ENCODE data around the gene ZIK1. TPM values are rescaled to one million over a fixed set of nuclear protein-coding genes. Genes with fewer than 3 reads are reported as not detected.
A peak's percentile ranks its signal among the peaks of the same experiment; 100 is the strongest.

Gene ZIK1
- total RNA-seq, 1 donor from 2014 or later = 7.6 TPM

DNA sequence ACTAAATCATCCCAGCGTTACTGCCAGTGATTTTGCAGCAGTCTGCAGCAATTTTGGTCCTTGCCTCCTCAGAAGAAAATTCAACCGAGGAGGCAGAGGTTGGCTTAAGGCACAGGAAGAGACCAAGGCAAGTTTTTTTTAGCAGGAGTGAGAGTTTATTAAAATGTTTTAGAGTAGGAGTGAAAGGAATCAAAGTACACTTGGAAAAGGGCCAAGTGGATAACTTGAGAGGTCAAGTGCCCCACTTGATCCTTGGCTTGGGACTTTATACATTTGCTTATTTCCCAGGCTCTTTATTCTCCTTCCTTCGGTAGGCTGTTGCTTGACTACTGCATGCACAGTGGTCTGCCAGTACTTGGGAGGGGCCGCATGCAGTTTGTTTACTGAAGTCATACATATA is 27.2 kb downstream of the ZIK1 start:
- DNase-seq (ENCODE audit: low spot score) = no peak

DNA sequence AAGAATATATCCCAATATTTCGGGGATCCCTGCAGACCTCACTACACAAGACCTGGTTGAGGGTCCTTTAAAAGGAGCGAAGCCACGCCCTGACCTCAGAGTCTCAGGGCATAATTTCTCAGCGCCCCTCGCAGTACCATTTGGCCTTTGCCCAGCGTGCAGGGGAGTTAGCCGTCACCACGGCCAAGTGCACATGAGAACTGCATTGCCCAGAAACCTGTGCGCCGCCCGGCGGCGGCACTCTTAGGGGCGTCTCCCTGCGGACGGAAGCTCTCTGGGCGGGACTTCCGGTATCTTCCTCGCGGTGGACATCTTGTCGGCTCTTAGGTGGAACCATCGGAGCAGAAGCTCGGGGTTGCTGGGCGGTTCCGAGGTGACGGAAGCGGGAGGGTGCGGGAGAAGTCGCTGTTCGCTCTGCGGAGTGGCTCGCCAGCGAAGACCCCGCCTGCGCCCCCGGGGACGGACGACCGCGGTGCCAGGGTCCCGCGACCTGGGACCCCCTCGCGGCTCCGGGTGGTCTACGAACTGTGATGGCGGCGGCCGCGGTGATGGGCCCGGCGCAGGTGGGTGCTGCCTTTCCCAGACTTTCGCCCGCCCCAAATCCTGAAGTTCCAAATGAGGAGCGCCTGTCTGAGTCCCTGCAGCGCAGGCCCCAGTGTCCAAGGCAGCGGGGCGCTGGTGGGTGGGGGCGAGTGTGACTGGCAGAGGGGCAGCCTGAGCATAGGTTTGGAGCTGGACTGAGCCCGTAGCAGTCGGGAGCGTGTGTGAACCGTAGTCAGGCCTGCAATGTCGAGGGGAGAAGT is 30.2 kb downstream of the ZIK1 start, which contains the start of gene ZNF134:
TSS of gene ZNF134 (plus strand) at position 302 of the 803 bp plus-strand sequence. CDS start 5,227 bp downstream, outside the sequence.
- DNase-seq (ENCODE audit: low spot score) = peak; percentile 92

DNA sequence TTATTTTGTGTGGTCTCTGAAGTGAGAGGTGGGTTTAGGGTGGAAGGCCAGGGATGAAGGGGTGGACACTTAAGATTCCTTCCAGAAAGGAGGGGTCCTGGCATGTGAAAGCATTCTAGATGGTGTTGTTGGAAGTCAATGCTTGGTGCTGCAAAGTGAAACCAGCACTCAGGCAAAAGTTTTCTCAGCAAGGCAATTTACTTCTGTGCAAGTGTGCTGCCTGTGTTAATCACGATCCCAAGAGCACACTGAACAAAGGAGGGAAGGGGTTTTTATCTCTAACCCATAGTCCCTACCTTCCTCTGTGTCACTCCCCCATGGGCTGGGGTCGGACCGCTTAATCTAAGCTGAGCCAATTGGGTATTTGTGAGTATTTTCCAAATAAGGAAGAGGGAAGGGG is 31.4 kb downstream of the ZIK1 start:
- no peak for DNase-seq (ENCODE audit: low spot score)

DNA sequence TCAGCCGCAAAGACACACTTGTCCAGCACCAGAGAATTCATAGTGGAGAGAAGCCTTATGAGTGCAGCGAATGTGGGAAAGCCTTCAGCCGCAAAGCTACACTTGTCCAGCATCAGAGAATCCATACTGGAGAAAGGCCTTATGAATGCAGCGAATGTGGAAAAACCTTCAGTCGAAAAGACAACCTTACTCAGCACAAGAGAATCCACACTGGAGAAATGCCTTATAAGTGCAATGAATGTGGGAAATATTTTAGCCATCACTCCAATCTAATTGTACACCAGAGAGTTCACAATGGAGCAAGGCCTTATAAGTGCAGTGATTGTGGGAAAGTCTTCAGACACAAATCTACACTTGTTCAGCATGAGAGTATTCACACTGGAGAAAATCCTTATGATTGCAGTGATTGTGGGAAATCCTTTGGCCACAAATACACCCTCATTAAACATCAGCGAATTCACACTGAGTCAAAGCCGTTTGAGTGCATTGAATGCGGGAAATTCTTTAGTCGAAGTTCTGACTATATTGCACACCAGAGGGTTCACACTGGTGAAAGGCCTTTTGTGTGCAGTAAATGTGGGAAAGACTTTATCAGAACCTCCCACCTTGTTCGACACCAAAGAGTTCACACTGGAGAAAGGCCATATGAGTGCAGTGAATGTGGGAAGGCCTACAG is 36.9 kb downstream of the ZIK1 start:
- DNase-seq (ENCODE audit: low spot score) = no peak

DNA sequence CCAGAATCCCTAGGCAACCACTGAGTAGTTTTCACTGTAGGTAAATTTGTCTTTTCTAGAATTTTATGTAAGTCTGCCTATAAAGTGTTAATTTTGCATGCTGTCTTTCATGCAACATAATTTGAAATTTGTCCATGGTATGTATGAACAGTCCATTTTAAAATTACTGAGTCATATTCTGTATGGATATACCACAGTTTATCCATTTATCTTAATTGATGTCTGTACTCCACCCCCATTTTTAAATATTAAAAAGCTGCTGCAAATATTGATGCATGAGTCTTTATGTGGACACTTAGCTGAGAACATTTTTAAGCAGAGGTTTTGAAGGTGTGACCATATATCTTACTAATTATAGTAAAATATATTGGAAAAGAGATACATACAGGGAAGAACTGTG is 39.1 kb downstream of the ZIK1 start:
- no peak for DNase-seq (ENCODE audit: low spot score)

DNA sequence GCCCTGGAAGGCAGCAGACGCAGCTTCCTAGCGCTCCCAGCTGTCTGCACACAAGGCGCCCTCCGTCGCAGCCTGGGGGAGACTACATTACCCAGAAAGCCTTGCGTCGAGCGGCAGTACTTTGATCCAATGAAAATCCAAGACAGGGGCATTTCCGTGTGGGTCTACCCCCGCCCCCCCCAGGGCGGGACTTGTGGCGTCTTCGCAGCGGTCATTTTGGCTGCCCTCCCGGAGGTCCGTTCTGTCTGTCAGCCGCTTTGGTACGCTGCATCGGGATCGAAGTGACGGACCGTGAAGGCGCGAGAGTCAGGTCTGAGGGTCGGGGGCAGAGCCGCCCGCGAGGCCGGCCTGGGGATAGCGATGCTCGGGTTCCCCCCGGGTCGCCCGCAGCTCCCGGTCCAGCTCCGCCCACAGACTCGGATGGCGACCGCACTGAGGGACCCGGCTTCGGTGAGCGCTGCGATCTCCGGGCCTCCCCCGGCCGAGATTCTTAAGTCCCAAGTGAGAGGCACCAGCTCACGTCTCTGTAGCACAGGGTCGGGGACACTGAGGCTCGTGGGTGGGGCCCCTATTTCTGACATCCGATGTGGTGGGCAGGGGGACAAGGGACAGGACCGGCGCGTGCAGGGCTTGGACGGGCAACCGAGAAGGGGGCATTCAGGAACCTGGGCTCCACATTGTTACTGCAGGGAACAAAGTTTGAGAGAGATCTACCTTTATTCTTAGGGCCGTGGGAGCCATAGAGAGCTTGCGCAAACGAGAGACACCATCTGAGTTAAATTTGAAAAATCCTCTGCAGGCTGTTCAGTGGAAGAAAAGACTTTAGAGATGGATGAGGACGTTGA is 49.3 kb downstream of the ZIK1 start, which contains the start of gene ZNF211:
TSS of gene ZNF211 (plus strand) at position 182 of the 845 bp plus-strand sequence. CDS start at position 361, 179 bp downstream.
- peak; percentile 95 for DNase-seq (ENCODE audit: low spot score)

DNA sequence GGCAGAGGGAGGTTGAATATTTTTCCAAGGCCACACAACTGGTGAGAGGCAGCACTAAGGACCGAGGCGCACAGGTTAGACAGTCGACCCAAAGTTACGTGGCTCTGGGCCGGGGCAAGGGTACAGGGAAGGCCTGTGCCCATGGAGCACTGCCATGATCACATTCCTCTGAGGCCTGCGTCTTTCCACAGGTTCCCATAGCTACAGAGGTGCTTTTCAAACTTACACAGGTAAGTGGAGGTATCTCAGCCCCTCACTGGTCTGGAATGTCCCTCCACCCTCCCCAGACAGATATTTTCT is 49.8 kb downstream of the ZIK1 start:
- DNase-seq (ENCODE audit: low spot score) = no peak

DNA sequence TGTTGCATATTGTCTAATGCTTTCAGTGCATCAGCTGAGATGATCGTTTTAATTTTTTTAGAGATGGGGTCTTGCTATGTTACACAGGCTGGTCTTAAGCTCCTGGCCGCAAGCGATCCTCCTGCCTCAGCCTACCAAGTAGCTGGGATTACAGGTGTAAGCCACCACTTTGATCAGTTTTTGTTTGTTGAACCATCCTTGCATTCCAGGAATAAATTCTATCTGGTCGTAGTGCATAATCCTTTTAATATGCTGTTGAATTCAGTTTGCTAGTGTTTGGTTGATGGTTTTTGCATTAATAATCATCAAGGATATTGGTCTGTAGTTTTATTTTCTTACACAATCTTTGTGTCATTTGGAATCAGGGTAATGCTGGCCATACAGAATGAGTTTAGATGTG is 53.4 kb downstream of the ZIK1 start:
- DNase-seq (ENCODE audit: low spot score) = no peak

DNA sequence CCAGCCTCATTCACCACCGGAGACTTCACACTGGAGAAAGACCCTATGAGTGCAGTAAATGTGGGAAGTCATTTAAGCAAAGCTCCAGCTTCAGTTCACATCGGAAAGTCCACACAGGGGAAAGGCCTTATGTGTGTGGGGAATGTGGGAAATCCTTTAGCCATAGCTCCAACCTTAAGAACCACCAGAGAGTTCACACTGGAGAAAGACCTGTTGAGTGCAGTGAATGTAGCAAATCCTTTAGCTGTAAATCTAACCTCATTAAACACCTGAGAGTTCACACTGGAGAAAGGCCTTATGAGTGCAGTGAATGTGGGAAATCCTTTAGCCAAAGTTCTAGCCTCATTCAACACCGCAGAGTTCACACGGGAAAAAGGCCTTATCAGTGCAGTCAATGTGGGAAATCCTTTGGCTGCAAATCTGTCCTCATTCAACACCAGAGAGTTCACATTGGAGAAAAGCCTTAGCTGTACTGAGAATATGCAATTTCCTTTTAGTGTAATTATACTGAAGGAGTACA is 57.8 kb downstream of the ZIK1 start:
- DNase-seq (ENCODE audit: low spot score) = no peak

DNA sequence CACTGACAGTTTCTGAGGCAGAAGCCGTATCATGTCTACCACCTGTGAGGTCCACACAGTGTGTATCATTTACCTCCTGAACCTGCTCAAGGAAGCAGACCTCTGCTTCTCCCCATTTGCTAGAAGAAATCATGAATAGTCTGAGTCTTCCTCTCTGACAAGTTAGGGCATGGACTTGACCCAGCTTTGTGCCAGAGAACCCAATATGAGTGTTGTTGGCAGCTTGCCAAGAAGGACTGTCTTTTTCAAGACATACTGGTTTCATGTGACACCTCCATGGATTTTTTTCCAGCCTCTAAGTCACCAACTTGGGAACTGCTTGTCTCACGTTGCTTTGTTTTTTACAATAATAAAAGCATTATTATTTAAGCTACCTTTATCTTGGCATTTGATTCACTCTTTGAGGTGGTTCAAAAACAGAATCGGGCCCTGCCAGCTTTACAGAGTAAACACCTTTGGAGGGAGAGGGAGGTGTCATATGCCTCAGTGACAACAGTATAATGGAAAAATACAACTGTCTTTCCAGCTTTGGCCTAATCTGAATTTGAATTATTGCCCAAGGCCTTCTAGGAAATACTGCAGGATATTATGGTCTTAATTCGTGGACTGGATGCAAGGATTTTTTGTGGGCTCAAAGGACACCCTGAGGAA is 58.6 kb downstream of the ZIK1 start:
- DNase-seq (ENCODE audit: low spot score) = no peak

Other genes with a start within 250 kb of the ZIK1 start
- gene ZNF304, start 232.9 kb upstream of the ZIK1 start, total RNA-seq = 11.6 TPM
- gene TRAPPC2B, start 220.6 kb upstream of the ZIK1 start, total RNA-seq = 10.6 TPM
- 5.6 TPM for gene ZNF547, start 220.6 kb upstream of the ZIK1 start, total RNA-seq
- gene ZNF548, start 194.3 kb upstream of the ZIK1 start, total RNA-seq = 23.5 TPM
- 14.4 TPM for gene ZNF17, start 173.0 kb upstream of the ZIK1 start, total RNA-seq
- 9.8 TPM for gene ZNF749, start 148.8 kb upstream of the ZIK1 start, total RNA-seq
- 0.95 TPM for gene VN1R1, start 127.0 kb upstream of the ZIK1 start, total RNA-seq
- gene ZNF772, start 106.6 kb upstream of the ZIK1 start, total RNA-seq = 18.9 TPM
- 9.6 TPM for gene ZNF419, start 96.4 kb upstream of the ZIK1 start, total RNA-seq
- gene ZNF773, start 84.2 kb upstream of the ZIK1 start, total RNA-seq = 9.9 TPM
- gene ZNF549, start 56.8 kb upstream of the ZIK1 start, total RNA-seq = 8.0 TPM
- 15.1 TPM for gene ZNF550, start 24.3 kb upstream of the ZIK1 start, total RNA-seq
- 7.1 TPM for gene ZNF416, start 5.2 kb upstream of the ZIK1 start, total RNA-seq
- 5.1 TPM for gene ZNF530, start 15.7 kb downstream of the ZIK1 start, total RNA-seq
- 19.0 TPM for gene ZNF134, start 30.1 kb downstream of the ZIK1 start, total RNA-seq
- gene ZNF211, start 49.0 kb downstream of the ZIK1 start, total RNA-seq = 19.6 TPM
- gene ZSCAN4, start 84.8 kb downstream of the ZIK1 start, total RNA-seq = not detected
- 5.3 TPM for gene ZNF551, start 97.8 kb downstream of the ZIK1 start, total RNA-seq
- gene ZNF154, start 125.1 kb downstream of the ZIK1 start, total RNA-seq = 11.7 TPM
- 14.9 TPM for gene ZNF671, start 143.5 kb downstream of the ZIK1 start, total RNA-seq
- gene ZNF776, start 162.7 kb downstream of the ZIK1 start, total RNA-seq = 21.6 TPM
- 20.2 TPM for gene ZNF586, start 185.5 kb downstream of the ZIK1 start, total RNA-seq
- gene ZNF552, start 230.8 kb downstream of the ZIK1 start, total RNA-seq = 47.0 TPM
- gene ZNF587B, start 246.2 kb downstream of the ZIK1 start, total RNA-seq = 15.9 TPM